Activated T-helper 2 cell treated with anti-CD3 and anti-CD28 coated beads, Interferon-gamma antibody, Interleukin-2, Interleukin-4, amounts not matched to agents 10 μg/mL and 5 μg/mL and 100 μg/mL, durations not matched to agents 14 hours and 24 hours and 36 hours (primary cell): ENCODE data around the gene CGB1. TPM values are rescaled to one million over a fixed set of nuclear protein-coding genes. Genes with fewer than 3 reads are reported as not detected.

Source experiments
- total RNA-seq: library from RNA; stranded (reverse); gene quantifications from 2 replicates; pipeline ENCODE4 v1.2.3, GENCODE V29; 2022

The CGB1 gene
- total RNA-seq, 1 donor from 2014 or later: not detected

Other genes starting within 250 kb of the CGB1 start
- 87.9 and 88.9 TPM in 2 replicates for gene BCAT2, start 225.9 kb downstream of the CGB1 start, total RNA-seq
- gene HSD17B14, start 200.4 kb downstream of the CGB1 start, total RNA-seq: 0.57 and 0.89 TPM in 2 replicates
- 1.6 and 2.2 TPM in 2 replicates for gene PLEKHA4, start 168.3 kb downstream of the CGB1 start, total RNA-seq
- gene PPP1R15A, start 164.5 kb downstream of the CGB1 start, total RNA-seq: 30.8 and 31.8 TPM in 2 replicates
- not detected in 2 replicates for gene TULP2, start 138.2 kb downstream of the CGB1 start, total RNA-seq
- 142 and 147 TPM in 2 replicates for gene NUCB1, start 136.6 kb downstream of the CGB1 start, total RNA-seq
- gene DHDH, start 103.2 kb downstream of the CGB1 start, total RNA-seq: 0.67 TPM in 1 of 2 replicates, not detected in the other
- 232 and 242 TPM in 2 replicates for gene BAX, start 82.0 kb downstream of the CGB1 start, total RNA-seq
- 646 and 658 TPM in 2 replicates for gene FTL, start 71.6 kb downstream of the CGB1 start, total RNA-seq
- gene GYS1, start 43.6 kb downstream of the CGB1 start, total RNA-seq: 68.5 and 70.3 TPM in 2 replicates
- gene RUVBL2, start 43.0 kb downstream of the CGB1 start, total RNA-seq: 160 and 170 TPM in 2 replicates
- 0.41 TPM in 1 of 2 replicates, not detected in the other for gene LHB, start 19.8 kb downstream of the CGB1 start, total RNA-seq
- not detected in 2 replicates for gene CGB3, start 12.6 kb downstream of the CGB1 start, total RNA-seq
- gene CGB2, start 5.0 kb downstream of the CGB1 start, total RNA-seq: 0.28 TPM in 1 of 2 replicates, not detected in the other
- not detected in 2 replicates for gene CGB5, start 7.0 kb upstream of the CGB1 start, total RNA-seq
- gene CGB8, start 12.2 kb upstream of the CGB1 start, total RNA-seq: not detected in 2 replicates
- not detected in 2 replicates for gene CGB7, start 20.9 kb upstream of the CGB1 start, total RNA-seq
- gene NTF4, start 27.9 kb upstream of the CGB1 start, total RNA-seq: not detected in 2 replicates
- gene KCNA7, start 35.8 kb upstream of the CGB1 start, total RNA-seq: not detected in 2 replicates
- gene SNRNP70, start 48.6 kb upstream of the CGB1 start, total RNA-seq: 259 and 279 TPM in 2 replicates
- 5.9 and 7.7 TPM in 2 replicates for gene LIN7B, start 77.5 kb upstream of the CGB1 start, total RNA-seq
- gene C19orf73, start 82.2 kb upstream of the CGB1 start, total RNA-seq: 1.7 and 2.3 TPM in 2 replicates
- gene PPFIA3, start 82.6 kb upstream of the CGB1 start, total RNA-seq: 3.6 and 5.0 TPM in 2 replicates
- gene HRC, start 118.5 kb upstream of the CGB1 start, total RNA-seq: not detected in 2 replicates
- 1.3 and 1.9 TPM in 2 replicates for gene TRPM4, start 120.9 kb upstream of the CGB1 start, total RNA-seq